ENCODE results near the gene SARDH. TPM values are rescaled to one million over a fixed set of nuclear protein-coding genes. Genes with fewer than 3 reads are reported as not detected.

SARDH gene
- polyA plus RNA-seq, 1 donor (not counting 4 experiments of a cell fraction or from before 2014, with no cell fraction given) = 0.03 TPM

- DNase-seq (ENCODE audit: low read depth, low spot score) (no peak), FAIRE-seq (no peak)
- Histone ChIP-seq H3K36me3 (ENCODE audit: control insufficient read depth in 2 of 2, extremely low read depth in 1 of 2, insufficient read depth in 2 of 2, low read length in 2 of 2) (no peaks in the 10 kb centered on the region), H3K9ac (ENCODE audit: control insufficient read depth, extremely low read depth, insufficient read depth, low read length) (no peak overlapping the region), H3K4me2 (ENCODE audit: control insufficient read depth, extremely low read depth, insufficient read depth, low read depth, low read length) (no peak overlapping the region), H3K9me3 (ENCODE audit: control insufficient read depth, low read depth, low read length) (no peaks in the 10 kb centered on the region), H3K27ac (ENCODE audit: control insufficient read depth, insufficient read depth, low read length) (no peak overlapping the region), H3K4me1 (ENCODE audit: control insufficient read depth, extremely low read depth, insufficient read depth, low read length) (no peaks in the 10 kb centered on the region), H3K4me3 (ENCODE audit: control insufficient read depth in 2 of 3, extremely low read depth in 1 of 3, insufficient read depth in 2 of 3, low read depth in 1 of 3, low read length in 3 of 3) (no peak overlapping the region), H3K27me3 (ENCODE audit: control insufficient read depth, extremely low read depth, insufficient read depth, low read length) (peaks cover 26% of the 10 kb centered on the region), H3K79me2 (ENCODE audit: control insufficient read depth, insufficient read depth, low read length) (no peaks in the 10 kb centered on the region), H2AFZ (ENCODE audit: control insufficient read depth, low read length) (no peak overlapping the region), H4K20me1 (ENCODE audit: control insufficient read depth, extremely low read depth, insufficient read depth, low read length) (no peaks in the 10 kb centered on the region), H3K9me1 (ENCODE audit: control insufficient read depth, extremely low read depth, insufficient read depth, low read length) (no peaks in the 10 kb centered on the region)
- TF ChIP-seq EZH2 (IDR thresholded peaks at IDR 0.05; ENCODE audit: low read length) = peak; percentile 26
- no peak for TF ChIP-seq CTCF (optimal IDR thresholded peaks at IDR 0.05 in 1 of 3, IDR thresholded peaks at IDR 0.05 in 1 of 3, conservative IDR thresholded peaks at IDR 0.05 in 1 of 3; ENCODE audit: extremely low read depth in 1 of 3, insufficient read depth in 2 of 3, low read length in 3 of 3)
- dilution Hi-C loops (cut with MboI; ENCODE audit: extremely low pct_ligation_motif_present, low sequenced_read_pairs) = no loop called here
Measured at GRCh38 chr9:133634081-133634691, 104.0 kb downstream of the SARDH start.

- Histone ChIP-seq H3K4me2 (ENCODE audit: control insufficient read depth, extremely low read depth, insufficient read depth, low read depth, low read length) (no peak overlapping the region), H3K79me2 (ENCODE audit: control insufficient read depth, insufficient read depth, low read length) (no peaks in the 10 kb centered on the region), H4K20me1 (ENCODE audit: control insufficient read depth, extremely low read depth, insufficient read depth, low read length) (no peaks in the 10 kb centered on the region), H3K4me1 (ENCODE audit: control insufficient read depth, extremely low read depth, insufficient read depth, low read length) (no peaks in the 10 kb centered on the region), H3K27ac (ENCODE audit: control insufficient read depth, insufficient read depth, low read length) (no peak overlapping the region), H2AFZ (ENCODE audit: control insufficient read depth, low read length) (no peak overlapping the region), H3K9me3 (ENCODE audit: control insufficient read depth, low read depth, low read length) (no peaks in the 10 kb centered on the region), H3K9me1 (ENCODE audit: control insufficient read depth, extremely low read depth, insufficient read depth, low read length) (no peaks in the 10 kb centered on the region), H3K36me3 (ENCODE audit: control insufficient read depth in 2 of 2, extremely low read depth in 1 of 2, insufficient read depth in 2 of 2, low read length in 2 of 2) (no peaks in the 10 kb centered on the region), H3K4me3 (ENCODE audit: control insufficient read depth in 2 of 3, extremely low read depth in 1 of 3, insufficient read depth in 2 of 3, low read depth in 1 of 3, low read length in 3 of 3) (no peak overlapping the region), H3K27me3 (ENCODE audit: control insufficient read depth, extremely low read depth, insufficient read depth, low read length) (peaks cover 26% of the 10 kb centered on the region), H3K9ac (ENCODE audit: control insufficient read depth, extremely low read depth, insufficient read depth, low read length) (no peak overlapping the region)
- DNase-seq (ENCODE audit: low read depth, low spot score) = no peak
- dilution Hi-C loops (cut with MboI; ENCODE audit: extremely low pct_ligation_motif_present, low sequenced_read_pairs) = no loop called here
- TF ChIP-seq EZH2 (IDR thresholded peaks at IDR 0.05; ENCODE audit: low read length) = peak; percentile 26
- TF ChIP-seq CTCF (optimal IDR thresholded peaks at IDR 0.05 in 1 of 3, IDR thresholded peaks at IDR 0.05 in 1 of 3, conservative IDR thresholded peaks at IDR 0.05 in 1 of 3; ENCODE audit: extremely low read depth in 1 of 3, insufficient read depth in 2 of 3, low read length in 3 of 3) = no peak
- no peak for FAIRE-seq
Measured at GRCh38 chr9:133633681-133634080, 104.5 kb downstream of the SARDH start.

Measured in keratinocyte (primary cell).